Cardiac muscle cell (in vitro differentiated cells and primary cell): ENCODE data around the gene PMEL. TPM values are rescaled to one million over a fixed set of nuclear protein-coding genes. Genes with fewer than 3 reads are reported as not detected.
A peak's percentile ranks its signal among the peaks of the same experiment; 100 is the strongest.

ENCODE experiments used
- DNase-seq, 2 donors: peaks; one replicate each; pipeline versions ENCODE4 v3.0.0 to v3.0.0-alpha.2; 2010 to 2017; ENCODE audit warnings: low read depth in 1 of 2, low spot score in 1 of 2
- H3K27ac ChIP-seq: fragments of 200-600 bp; sonication (generic); 2 replicates; pipeline ENCODE4 v1.5.1; 2016
- H3K27me3 ChIP-seq: fragments of 200-600 bp; sonication (generic); 2 replicates; pipeline ENCODE4 v1.6.0; 2016; ENCODE audit warnings: control low read depth
- H3K36me3 ChIP-seq: fragments of 200-600 bp; sonication (generic); 2 replicates; pipeline ENCODE4 v1.5.1; 2016; ENCODE audit warnings: control low read depth
- H3K4me1 ChIP-seq: fragments of 200-600 bp; sonication (generic); 2 replicates; pipeline ENCODE4 v1.8.1; 2017; ENCODE audit warnings: low read depth, mild to moderate bottlenecking, mixed run types
- H3K4me3 ChIP-seq: fragments of 200-600 bp; sonication (generic); 2 replicates; pipeline ENCODE4 v1.5.1; 2016; ENCODE audit warnings: mild to moderate bottlenecking
- H3K9me3 ChIP-seq: fragments of 200-600 bp; sonication (generic); 2 replicates; pipeline ENCODE4 v1.5.1; 2017; ENCODE audit warnings: low read depth, mild to moderate bottlenecking, control low read depth
- CTCF ChIP-seq: IDR thresholded peaks from 2 replicates; pipeline ENCODE4 v1.5.1; 2012; ENCODE audit warnings: low read depth, mild to moderate bottlenecking, low read length
- polyA plus RNA-seq: library from polyadenylated mRNA; unstranded; fragments of >200 nt; fragmentation: Nextera tagmentation; extraction: Ambion mirVana; gene quantifications from 2 replicates; pipeline ENCODE4 v1.2.1, GENCODE V29; 2016
- total RNA-seq: library from RNA; depleted of rRNA; stranded (reverse); fragments of >200 nt; gene quantifications from 2 replicates; pipeline ENCODE4 v1.2.3, GENCODE V29; 2016

Gene PMEL
- total and polyA plus RNA-seq, 2 experiments from 2014 or later = 11.3 to 15.5 TPM

DNA sequence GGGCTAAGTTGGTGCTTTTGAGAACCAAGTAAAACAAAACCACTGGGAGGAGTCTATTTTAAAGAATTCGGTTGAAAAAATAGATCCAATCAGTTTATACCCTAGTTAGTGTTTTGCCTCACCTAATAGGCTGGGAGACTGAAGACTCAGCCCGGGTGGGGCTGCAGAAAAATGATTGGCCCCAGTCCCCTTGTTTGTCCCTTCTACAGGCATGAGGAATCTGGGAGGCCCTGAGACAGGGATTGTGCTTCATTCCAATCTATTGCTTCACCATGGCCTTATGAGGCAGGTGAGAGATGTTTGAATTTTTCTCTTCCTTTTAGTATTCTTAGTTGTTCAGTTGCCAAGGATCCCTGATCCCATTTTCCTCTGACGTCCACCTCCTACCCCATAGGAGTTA, 6.2 kb upstream of the PMEL start:
- Histone ChIP-seq H3K4me3 (no peak overlapping the region), H3K27ac (peak overlapping the region; percentile 97), H3K4me1 (peaks cover 10% of the 10 kb centered on the region), H3K36me3 (no peaks in the 10 kb centered on the region), H3K9me3 (no peaks in the 10 kb centered on the region), H3K27me3 (no peaks in the 10 kb centered on the region)
- no peak for TF ChIP-seq CTCF
- DNase-seq = peak in 1 of 2 donors; percentile 45

DNA sequence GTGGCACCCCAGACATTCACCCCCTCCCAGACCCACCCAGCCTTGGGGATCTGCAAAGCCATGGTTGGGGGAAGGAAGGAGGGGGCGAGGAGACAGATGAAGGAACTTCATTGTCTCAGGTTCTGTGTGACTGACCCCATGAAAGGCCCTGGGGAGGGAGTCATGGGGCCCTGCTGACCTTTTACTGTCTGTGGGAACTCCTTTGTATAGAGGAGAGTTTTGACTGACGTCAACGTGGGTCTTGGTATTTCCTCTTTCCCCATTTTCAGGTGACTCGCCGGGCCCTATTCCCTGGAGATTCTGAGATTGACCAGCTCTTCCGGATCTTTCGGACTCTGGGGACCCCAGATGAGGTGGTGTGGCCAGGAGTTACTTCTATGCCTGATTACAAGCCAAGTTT, 4.9 kb upstream of the PMEL start:
- peak in 1 of 2 donors; percentile 48 for DNase-seq
- no peaks in the 10 kb centered on the region for H3K9me3 ChIP-seq
- H3K27me3 ChIP-seq = no peaks in the 10 kb centered on the region
- TF ChIP-seq CTCF = no peak
- H3K27ac ChIP-seq = no peak overlapping the region
- H3K4me1 ChIP-seq = peaks cover 11% of the 10 kb centered on the region
- H3K36me3 ChIP-seq = no peaks in the 10 kb centered on the region
- no peak overlapping the region for H3K4me3 ChIP-seq

GRCh38 chr12:55969356-55969755, 3.5 kb upstream of the PMEL start:
- no peak overlapping the region for H3K27ac ChIP-seq
- no peak for DNase-seq
- H3K4me3 ChIP-seq = no peak overlapping the region
- no peak for TF ChIP-seq CTCF
- no peaks in the 10 kb centered on the region for H3K9me3 ChIP-seq
- no peaks in the 10 kb centered on the region for H3K36me3 ChIP-seq
- no peaks in the 10 kb centered on the region for H3K27me3 ChIP-seq
- peaks cover 11% of the 10 kb centered on the region for H3K4me1 ChIP-seq

GRCh38 chr12:55966408-55967281, 803 bp upstream of the PMEL start, which contains the start of gene CDK2:
CDK2 (plus strand) TSS chr12:55966830; CDS start chr12:55967009, 179 bp downstream.
- H3K9me3 ChIP-seq = no peaks in the 10 kb centered on the region
- no peak for TF ChIP-seq CTCF
- no peaks in the 10 kb centered on the region for H3K36me3 ChIP-seq
- no peaks in the 10 kb centered on the region for H3K27me3 ChIP-seq
- DNase-seq = peak; percentile 81 to 95
- peaks cover 11% of the 10 kb centered on the region for H3K4me1 ChIP-seq
- H3K27ac ChIP-seq = peak within 1 kb of the TSS; percentile 74
- H3K4me3 ChIP-seq = peak within 1 kb of the TSS; percentile 67

GRCh38 chr12:55965240-55965639, 602 bp downstream of the PMEL start:
- TF ChIP-seq CTCF = no peak
- DNase-seq = no peak
- H3K36me3 ChIP-seq = no peaks in the 10 kb centered on the region
- H3K4me3 ChIP-seq = no peak overlapping the region
- H3K9me3 ChIP-seq = no peaks in the 10 kb centered on the region
- peaks cover 12% of the 10 kb centered on the region for H3K4me1 ChIP-seq
- H3K27ac ChIP-seq = peak overlapping the region; percentile 74
- no peaks in the 10 kb centered on the region for H3K27me3 ChIP-seq
